ENCODE data around the gene MPC1L.
A peak's percentile ranks its signal among the peaks of the same experiment; 100 is the strongest.

MPC1L gene

GRCh38 chrX:40632199-40632598, 9.0 kb downstream of the MPC1L start:
- no peak for DNase-seq

GRCh38 chrX:40637687-40638086, 14.5 kb downstream of the MPC1L start:
- DNase-seq: no peak

GRCh38 chrX:40644176-40644575, 20.9 kb downstream of the MPC1L start:
- DNase-seq: no peak

GRCh38 chrX:40644821-40645358, 21.7 kb downstream of the MPC1L start:
- DNase-seq: no peak

GRCh38 chrX:40646489-40647306, 23.5 kb downstream of the MPC1L start:
- peak in 1 of 2 experiments; percentile 6 for DNase-seq

GRCh38 chrX:40647307-40648197, 24.3 kb downstream of the MPC1L start, which contains the start of gene CXorf38:
Gene CXorf38, minus strand, starts transcription at chrX:40647561. Its CDS starts 41 bp downstream, at chrX:40647520.
- DNase-seq: peak; percentile 83 to 93

- peak; percentile 46 to 74 for DNase-seq
Measured at GRCh38 chrX:40651620-40652223, 28.5 kb downstream of the MPC1L start.

- DNase-seq: no peak
Measured at GRCh38 chrX:40652664-40653063, 29.4 kb downstream of the MPC1L start.

GRCh38 chrX:40653535-40653934, 30.3 kb downstream of the MPC1L start:
- DNase-seq: no peak

- DNase-seq: no peak
Measured at GRCh38 chrX:40660381-40660780, 37.2 kb downstream of the MPC1L start.

GRCh38 chrX:40661489-40661888, 38.3 kb downstream of the MPC1L start:
- no peak for DNase-seq

GRCh38 chrX:40663078-40663740, 40.0 kb downstream of the MPC1L start:
- DNase-seq: no peak

GRCh38 chrX:40663880-40664630, 40.8 kb downstream of the MPC1L start:
- peak in 1 of 2 experiments; percentile 12 for DNase-seq

- no peak for DNase-seq
Measured at GRCh38 chrX:40671126-40671525, 47.9 kb downstream of the MPC1L start.
